HepG2 (cell line): Measurements from ENCODE around the gene GLTPD2. TPM values are rescaled to one million over a fixed set of nuclear protein-coding genes. Genes with fewer than 3 reads are reported as not detected.
A peak's percentile ranks its signal among the peaks of the same experiment; 100 is the strongest.

ENCODE experiments used
- FOXA3 ChIP-seq: IDR thresholded peaks from 2 replicates; pipeline ENCODE4 v1.6.1; 2016; ENCODE audit warnings: missing genetic modification reagents, missing compliant biosample characterization
- GABPB1 ChIP-seq: IDR thresholded peaks from 2 replicates; pipeline ENCODE4 v1.6.1; 2016; ENCODE audit warnings: mild to moderate bottlenecking, missing genetic modification reagents, moderate library complexity, missing compliant biosample characterization
- HNRNPK ChIP-seq: fragments of 200-400 bp; formaldehyde crosslinking; IDR thresholded peaks from 2 replicates; pipeline ENCODE4 v1.6.1; 2018; ENCODE audit warnings: low read length, low read depth, moderate library complexity, mild to moderate bottlenecking; ENCODE audit not compliant: poor library complexity, severe bottlenecking
- HNRNPLL ChIP-seq: fragments of 200-400 bp; formaldehyde crosslinking; IDR thresholded peaks from 2 replicates; pipeline ENCODE4 v1.6.1; 2017; ENCODE audit warnings: mild to moderate bottlenecking, low read depth, low read length; ENCODE audit not compliant: poor library complexity, severe bottlenecking
- IKZF1 ChIP-seq: fragments of 450-650 bp; IDR thresholded peaks from 2 replicates; pipeline ENCODE4 v1.7.1; 2016
- KDM5A ChIP-seq: fragments of 200-600 bp; sonication (generic); IDR thresholded peaks from 2 replicates; pipeline ENCODE4 v1.7.0; 2018; ENCODE audit warnings: antibody characterized with exemption, mild to moderate bottlenecking, low read length, borderline replicate concordance
- PAF1 ChIP-seq: IDR thresholded peaks from 2 replicates; pipeline ENCODE4 v1.6.1; 2016; ENCODE audit warnings: missing genetic modification reagents, missing compliant biosample characterization
- PTBP1 ChIP-seq: fragments of 200-400 bp; formaldehyde crosslinking; IDR thresholded peaks from 2 replicates; pipeline ENCODE4 v1.6.1; 2018; ENCODE audit warnings: low read length, low read depth; ENCODE audit not compliant: poor library complexity, severe bottlenecking
- RFX5 ChIP-seq: IDR thresholded peaks from 2 replicates; pipeline ENCODE4 v1.6.1; 2011; ENCODE audit warnings: low read depth, low read length, improper control_type of control experiment
- SALL1 ChIP-seq: sonication (generic); formaldehyde crosslinking; IDR thresholded peaks from 2 replicates; pipeline ENCODE4 v1.8.0; 2022; ENCODE audit warnings: mild to moderate bottlenecking, missing genetic modification reagents
- SPEN ChIP-seq: sonication (generic); formaldehyde crosslinking; IDR thresholded peaks from 2 replicates; pipeline ENCODE4 v1.5.1; 2020; ENCODE audit warnings: low read depth, mild to moderate bottlenecking, missing genetic modification reagents
- ZFX ChIP-seq: sonication (generic); formaldehyde crosslinking; IDR thresholded peaks from 2 replicates; pipeline ENCODE4 v1.4.0; 2020; ENCODE audit warnings: mild to moderate bottlenecking, low read depth, missing genetic modification reagents, moderate library complexity
- ZFY ChIP-seq: sonication (generic); formaldehyde crosslinking; IDR thresholded peaks from 2 replicates; pipeline ENCODE4 v1.4.0; 2020; ENCODE audit warnings: missing genetic modification reagents
- ZNF180 ChIP-seq: sonication (generic); formaldehyde crosslinking; IDR thresholded peaks from 2 replicates; pipeline ENCODE4 v1.4.0; 2020; ENCODE audit warnings: low read depth, missing genetic modification reagents, borderline replicate concordance
- ZNF296 ChIP-seq: sonication (generic); formaldehyde crosslinking; conservative IDR thresholded peaks from 2 replicates; pipeline ENCODE4 v1.5.0; 2020; ENCODE audit warnings: mild to moderate bottlenecking, missing genetic modification reagents
- ZNF451 ChIP-seq: sonication (generic); formaldehyde crosslinking; IDR thresholded peaks from 2 replicates; pipeline ENCODE4 v1.5.0; 2020; ENCODE audit warnings: mild to moderate bottlenecking, missing genetic modification reagents
- ZNF558 ChIP-seq: sonication (generic); formaldehyde crosslinking; IDR thresholded peaks from 2 replicates; pipeline ENCODE4 v1.9.0; 2022; ENCODE audit warnings: mild to moderate bottlenecking, missing genetic modification reagents, borderline replicate concordance
- ZNF709 ChIP-seq: sonication (generic); formaldehyde crosslinking; IDR thresholded peaks from 2 replicates; pipeline ENCODE4 v1.5.0; 2020; ENCODE audit warnings: mild to moderate bottlenecking, missing genetic modification reagents
- polyA plus RNA-seq, 8 experiments: library from polyadenylated mRNA; depleted of rRNA in 3 of 8; stranded (reverse) in 7 of 8; unstranded in 1 of 8; fragments of >200 nt; fragmentation: Illumina TruSeq in 4 of 8; extraction: Trizol in 4 of 8; gene quantifications; 2 replicates each; pipeline versions ENCODE4 v1.2.1 to v1.2.3, GENCODE V29; 2011 to 2016; ENCODE audit warnings: low read depth in 4 of 8, missing spikeins in 1 of 8, mixed read lengths in 1 of 8; ENCODE audit not compliant: insufficient read depth in 1 of 8
- total RNA-seq, 5 experiments: library from RNA; depleted of rRNA; stranded (reverse); fragments of >200 nt; fragmentation: Illumina TruSeq; extraction: Trizol; gene quantifications; 2 replicates each; pipeline ENCODE4 v1.2.3, GENCODE V29; 2016; ENCODE audit warnings: low read depth in 1 of 5
- TF ChIP-seq, protein P1 (sequence below): sonication (generic); formaldehyde crosslinking; IDR thresholded peaks from 2 replicates; pipeline ENCODE4 v1.8.0; 2022; ENCODE audit warnings: low read depth, missing genetic modification reagents
- TF ChIP-seq, protein P2 (sequence below): sonication (generic); formaldehyde crosslinking; IDR thresholded peaks from 2 replicates; pipeline ENCODE4 v1.5.0; 2020; ENCODE audit warnings: mild to moderate bottlenecking, missing genetic modification reagents, moderate library complexity
- TF ChIP-seq, protein P3 (sequence below): IDR thresholded peaks from 2 replicates; pipeline ENCODE4 v1.6.1; 2016; ENCODE audit warnings: mild to moderate bottlenecking, missing biosample characterization, missing genetic modification reagents

The GLTPD2 gene
- total and polyA plus RNA-seq, 2 of the 13 experiments (the other 11 are each of a cell fraction or from before 2014, with no cell fraction given): 7.5 to 12.9 TPM

DNA sequence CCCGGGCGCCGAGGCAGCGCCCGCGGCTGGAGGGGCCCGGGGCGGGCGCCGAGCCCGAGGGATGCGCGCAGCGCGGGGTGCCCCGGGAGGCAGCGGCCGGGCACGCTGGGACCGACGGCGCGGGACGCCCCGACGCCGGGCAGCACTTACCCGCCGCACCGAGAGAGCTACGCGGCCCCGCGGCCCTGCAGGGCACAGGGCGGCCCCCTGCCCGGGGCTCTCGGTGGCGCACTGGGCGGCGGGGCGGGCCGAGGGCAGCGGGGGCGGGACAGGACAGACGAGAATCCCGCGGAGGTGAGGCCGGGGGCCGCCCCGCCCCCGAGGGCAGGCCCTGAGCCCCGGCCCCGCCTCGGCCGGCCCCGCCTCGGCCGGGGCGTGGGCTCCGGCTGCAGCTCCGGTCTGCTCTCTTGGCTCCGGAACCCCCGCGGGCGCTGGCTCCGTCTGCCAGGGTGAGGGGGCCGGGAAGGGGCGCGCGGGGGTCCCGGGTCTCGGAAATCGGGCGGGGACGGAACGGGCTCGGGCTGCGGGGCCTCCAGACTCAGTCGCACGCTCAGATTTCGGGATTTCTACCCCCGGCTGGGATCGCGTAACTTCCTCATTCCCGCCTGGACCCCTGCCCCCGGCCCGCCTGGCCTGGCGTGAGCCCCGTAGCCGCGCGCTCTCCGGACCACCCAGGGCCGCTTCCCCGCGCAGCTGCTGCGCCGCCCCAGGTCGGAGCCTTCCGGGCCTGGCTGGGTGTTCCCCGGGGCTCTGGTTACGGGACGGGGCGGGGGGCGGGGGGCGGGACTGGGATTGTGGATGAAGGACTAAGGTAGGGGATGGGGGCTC lies 18.2 kb downstream of the GLTPD2 start, which contains the start of gene PLD2 (continued):
- TF ChIP-seq SALL1: peak; percentile 19; the same call in 1 of the 2 replicates
- no peak; the same call in 1 of the 2 replicates for TF ChIP-seq KDM5A
- no peak for TF ChIP-seq IKZF1
- peak; percentile 26 for TF ChIP-seq HNRNPLL
- no peak for TF ChIP-seq PAF1 (CRISPR knock-in tag)
- TF ChIP-seq SPEN (CRISPR knock-in tag): peak; percentile 40; the same call in 1 of the 2 replicates
- TF ChIP-seq, protein P1, sequence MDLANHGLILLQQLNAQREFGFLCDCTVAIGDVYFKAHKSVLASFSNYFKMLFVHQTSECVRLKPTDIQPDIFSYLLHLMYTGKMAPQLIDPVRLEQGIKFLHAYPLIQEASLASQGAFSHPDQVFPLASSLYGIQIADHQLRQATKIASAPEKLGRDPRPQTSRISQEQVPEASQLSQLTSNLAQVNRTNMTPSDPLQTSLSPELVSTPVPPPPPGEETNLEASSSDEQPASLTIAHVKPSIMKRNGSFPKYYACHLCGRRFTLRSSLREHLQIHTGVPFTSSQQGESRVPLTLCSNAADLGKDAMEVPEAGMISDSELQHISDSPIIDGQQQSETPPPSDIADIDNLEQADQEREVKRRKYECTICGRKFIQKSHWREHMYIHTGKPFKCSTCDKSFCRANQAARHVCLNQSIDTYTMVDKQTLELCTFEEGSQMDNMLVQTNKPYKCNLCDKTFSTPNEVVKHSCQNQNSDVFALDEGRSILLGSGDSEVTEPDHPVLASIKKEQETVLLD (CRISPR knock-in tag): peak; percentile 86
- TF ChIP-seq, protein P2, sequence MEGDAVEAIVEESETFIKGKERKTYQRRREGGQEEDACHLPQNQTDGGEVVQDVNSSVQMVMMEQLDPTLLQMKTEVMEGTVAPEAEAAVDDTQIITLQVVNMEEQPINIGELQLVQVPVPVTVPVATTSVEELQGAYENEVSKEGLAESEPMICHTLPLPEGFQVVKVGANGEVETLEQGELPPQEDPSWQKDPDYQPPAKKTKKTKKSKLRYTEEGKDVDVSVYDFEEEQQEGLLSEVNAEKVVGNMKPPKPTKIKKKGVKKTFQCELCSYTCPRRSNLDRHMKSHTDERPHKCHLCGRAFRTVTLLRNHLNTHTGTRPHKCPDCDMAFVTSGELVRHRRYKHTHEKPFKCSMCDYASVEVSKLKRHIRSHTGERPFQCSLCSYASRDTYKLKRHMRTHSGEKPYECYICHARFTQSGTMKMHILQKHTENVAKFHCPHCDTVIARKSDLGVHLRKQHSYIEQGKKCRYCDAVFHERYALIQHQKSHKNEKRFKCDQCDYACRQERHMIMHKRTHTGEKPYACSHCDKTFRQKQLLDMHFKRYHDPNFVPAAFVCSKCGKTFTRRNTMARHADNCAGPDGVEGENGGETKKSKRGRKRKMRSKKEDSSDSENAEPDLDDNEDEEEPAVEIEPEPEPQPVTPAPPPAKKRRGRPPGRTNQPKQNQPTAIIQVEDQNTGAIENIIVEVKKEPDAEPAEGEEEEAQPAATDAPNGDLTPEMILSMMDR (CRISPR knock-in tag): no peak; the same call in 1 of the 2 replicates
- no peak for TF ChIP-seq RFX5
- TF ChIP-seq GABPB1 (CRISPR knock-in tag): peak; percentile 40; the same call in 1 of the 2 replicates
- no peak for TF ChIP-seq ZNF709 (CRISPR knock-in tag)
- no peak for TF ChIP-seq PTBP1
- TF ChIP-seq ZNF180 (CRISPR knock-in tag): no peak
- TF ChIP-seq ZNF558 (CRISPR knock-in tag): peak; percentile 19; the same call in 1 of the 2 replicates
- TF ChIP-seq HNRNPK: peak; percentile 32
- TF ChIP-seq ZFY (CRISPR knock-in tag): peak; percentile 84
- peak; percentile 54; the same call in 1 of the 2 replicates for TF ChIP-seq ZFX
- TF ChIP-seq FOXA3 (CRISPR knock-in tag): no peak
- TF ChIP-seq ZNF451 (CRISPR knock-in tag): peak; percentile 47; the same call in 1 of the 2 replicates
- TF ChIP-seq, protein P3, sequence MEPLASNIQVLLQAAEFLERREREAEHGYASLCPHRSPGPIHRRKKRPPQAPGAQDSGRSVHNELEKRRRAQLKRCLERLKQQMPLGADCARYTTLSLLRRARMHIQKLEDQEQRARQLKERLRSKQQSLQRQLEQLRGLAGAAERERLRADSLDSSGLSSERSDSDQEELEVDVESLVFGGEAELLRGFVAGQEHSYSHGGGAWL (CRISPR knock-in tag): peak; percentile 54; the same call in 1 of the 2 replicates
- TF ChIP-seq ZNF296 (CRISPR knock-in tag): no peak
